ENCODE data around the gene ZC3H6.

ZC3H6 gene

GRCh38 chr2:112275311-112275886 lies at the start of gene ZC3H6:
ZC3H6 (plus strand) TSS chr2:112275597; CDS start chr2:112275995, 398 bp downstream.
- DNase-seq (ENCODE audit: low read depth), result peak; percentile 88

- DNase-seq (ENCODE audit: low read depth), result no peak
These were observed 46.0 kb upstream of the ZC3H6 start for GRCh38 chr2:112229348-112229747.

GRCh38 chr2:112230371-112230770 lies 45.0 kb upstream of the ZC3H6 start:
- DNase-seq (ENCODE audit: low read depth), result no peak

- DNase-seq (ENCODE audit: low read depth), result no peak
These were observed 35.5 kb upstream of the ZC3H6 start for GRCh38 chr2:112239862-112240261.

- no peak for DNase-seq (ENCODE audit: low read depth)
These were observed 33.0 kb upstream of the ZC3H6 start for GRCh38 chr2:112242384-112242783.

- no peak for DNase-seq (ENCODE audit: low read depth)
These were observed 32.2 kb upstream of the ZC3H6 start for GRCh38 chr2:112243233-112243632.

GRCh38 chr2:112244854-112245253 lies 30.5 kb upstream of the ZC3H6 start:
- DNase-seq (ENCODE audit: low read depth), result no peak

GRCh38 chr2:112251271-112251670 lies 24.1 kb upstream of the ZC3H6 start:
- no peak for DNase-seq (ENCODE audit: low read depth)

- DNase-seq (ENCODE audit: low read depth), result no peak
These were observed 22.1 kb upstream of the ZC3H6 start for GRCh38 chr2:112253261-112253815.

GRCh38 chr2:112254466-112255240 lies 20.7 kb upstream of the ZC3H6 start, which contains the start of gene ZC3H8:
ZC3H8 (minus strand) TSS chr2:112255042; CDS start chr2:112254981, 61 bp downstream.
- no peak for DNase-seq (ENCODE audit: low read depth)

- no peak for DNase-seq (ENCODE audit: low read depth)
These were observed 19.5 kb upstream of the ZC3H6 start for GRCh38 chr2:112255875-112256274.

GRCh38 chr2:112256654-112257053 lies 18.7 kb upstream of the ZC3H6 start:
- no peak for DNase-seq (ENCODE audit: low read depth)

GRCh38 chr2:112257575-112257974 lies 17.8 kb upstream of the ZC3H6 start:
- DNase-seq (ENCODE audit: low read depth), result no peak

- no peak for DNase-seq (ENCODE audit: low read depth)
These were observed 15.7 kb upstream of the ZC3H6 start for GRCh38 chr2:112259509-112260294.

- DNase-seq (ENCODE audit: low read depth), result no peak
These were observed 15.1 kb upstream of the ZC3H6 start for GRCh38 chr2:112260295-112260625.

- DNase-seq (ENCODE audit: low read depth), result no peak
These were observed 12.5 kb upstream of the ZC3H6 start for GRCh38 chr2:112262876-112263275.

- DNase-seq (ENCODE audit: low read depth), result no peak
These were observed 6.8 kb upstream of the ZC3H6 start for GRCh38 chr2:112268547-112268946.

- no peak for DNase-seq (ENCODE audit: low read depth)
These were observed 2.7 kb upstream of the ZC3H6 start for GRCh38 chr2:112272669-112273068.

- no peak for DNase-seq (ENCODE audit: low read depth)
These were observed 2.0 kb upstream of the ZC3H6 start for GRCh38 chr2:112273349-112273748.

- no peak for DNase-seq (ENCODE audit: low read depth)
These were observed 733 bp downstream of the ZC3H6 start for GRCh38 chr2:112275887-112276773.

GRCh38 chr2:112276954-112277353 lies 1.6 kb downstream of the ZC3H6 start:
- DNase-seq (ENCODE audit: low read depth), result no peak
